Transverse colon (tissue), 4 donors: ENCODE data around the gene PRH1. TPM values are rescaled to one million over a fixed set of nuclear protein-coding genes. Genes with fewer than 3 reads are reported as not detected.

Experiments
- DNase-seq: peaks from one replicate; pipeline ENCODE4 v3.0.0-alpha.2; 2019
- H3K27ac ChIP-seq, 4 donors: fragments of 200-600 bp; sonication (generic); 2 replicates each; pipeline ENCODE4 v1.5.1; 2016 to 2018; ENCODE audit warnings: inconsistent platforms in 4 of 4
- H3K27me3 ChIP-seq: fragments of 200-600 bp; sonication (generic); 2 replicates; pipeline ENCODE4 v1.5.1; 2017; ENCODE audit warnings: inconsistent platforms
- H3K36me3 ChIP-seq, 4 donors: fragments of 200-600 bp; sonication (generic); 2 replicates each; pipeline ENCODE4 v1.5.1; 2017 to 2019; ENCODE audit warnings: inconsistent platforms in 4 of 4
- H3K4me1 ChIP-seq, 4 donors: fragments of 200-600 bp; sonication (generic); 2 replicates each; pipeline ENCODE4 v1.5.1; 2017 to 2020; ENCODE audit warnings: inconsistent platforms in 4 of 4
- H3K4me3 ChIP-seq, 4 donors: fragments of 200-600 bp; sonication (generic); 1 replicate in 1 of 4; 2 replicates in 3 of 4; pipeline versions ENCODE4 v1.5.1 to v1.6.1; 2017 to 2019; ENCODE audit warnings: inconsistent platforms in 4 of 4
- H3K9me3 ChIP-seq, 2 donors: fragments of 200-600 bp; sonication (generic); 2 replicates each; pipeline ENCODE4 v1.5.1; 2017 to 2019; ENCODE audit warnings: inconsistent platforms in 2 of 2
- EP300 ChIP-seq: sonication (generic); formaldehyde crosslinking; IDR thresholded peaks from one replicate; pipeline ENCODE4 v1.6.1; 2017; ENCODE audit warnings: antibody characterized with exemption, low read depth
- POLR2A ChIP-seq: fragments of 450-650 bp; IDR thresholded peaks from one replicate; pipeline ENCODE4 v1.6.1; 2016; ENCODE audit warnings: antibody characterized with exemption, mild to moderate bottlenecking, moderate library complexity
- POLR2AphosphoS5 ChIP-seq, 3 donors: sonication (generic); formaldehyde crosslinking; IDR thresholded peaks; one replicate each; pipeline ENCODE4 v1.6.1; 2016; ENCODE audit warnings: antibody characterized with exemption in 3 of 3
- WGBS, 2 donors: methylation state at CpG; one replicate each; pipeline ENCODE4 v1.1.5; 2018; ENCODE audit warnings: low coverage in 1 of 2; 5-methylcytosine and 5-hydroxymethylcytosine counted together
- in situ Hi-C, 4 donors: fragments of 200-750 bp; cut with MboI; loops; one replicate each; pipeline versions ENCODE4 v1.15.0 to v1.15.1; 2017; ENCODE audit warnings: low sequenced_read_pairs in 3 of 4, low pct_ligation_motif_present in 1 of 4, low pct_unique_long_range_greater_than_20kb in 1 of 4
- intact Hi-C: fragments of 100-400 bp; cut with DNase I; formaldehyde crosslinking; loops from one replicate; pipeline ENCODE4 v1.15.1; 2023; ENCODE audit warnings: low total_unique reads
- small RNA-seq, 4 donors: library from RNA; depleted of rRNA; stranded (forward); fragments of <200 nt; gene quantifications; one replicate each; pipeline ENCODE3, GENCODE V24; 2016
- total RNA-seq, 4 donors: library from RNA; depleted of rRNA; stranded (reverse); fragments of >200 nt; gene quantifications; one replicate each; pipeline ENCODE4 v1.1.0, GENCODE V29; 2016
- TF ChIP-seq, protein P1 (sequence below), 5 experiments: fragments of 200-600 bp in 3 of 5; fragments of 450-650 bp in 2 of 5; sonication (generic) in 3 of 5; IDR thresholded peaks; 1 replicate in 2 of 5; 2 replicates in 3 of 5; pipeline ENCODE4 v1.5.1; 2016 to 2017; ENCODE audit warnings: antibody characterized with exemption in 5 of 5, inconsistent platforms in 3 of 5, mild to moderate bottlenecking in 2 of 5, moderate library complexity in 1 of 5

PRH1 gene
- total RNA-seq, 4 donors from 2014 or later, result 4.8 to 64.8 (median 32.2) TPM

DNA sequence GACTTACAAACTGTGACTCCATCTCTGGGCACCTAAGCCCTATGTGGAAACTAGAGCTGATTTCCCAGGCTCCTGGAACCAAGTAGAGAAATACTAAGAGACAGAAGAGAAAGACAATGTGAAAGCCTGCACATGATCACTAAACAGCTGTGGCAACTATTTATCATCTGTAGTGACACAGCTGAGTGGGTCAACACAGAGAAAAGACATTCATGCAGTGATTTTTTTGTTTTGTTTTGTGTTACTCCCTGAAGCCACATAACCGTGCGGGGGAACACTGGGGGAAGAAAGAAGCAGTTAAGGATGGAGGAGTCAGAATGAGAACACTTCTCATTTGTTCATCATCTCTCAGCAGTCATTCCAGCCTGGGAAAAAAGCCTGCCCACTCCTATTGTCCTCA, 36.3 kb downstream of the PRH1 start:
- intact Hi-C loops, result no loop called here
- Histone ChIP-seq H3K36me3 (no peaks in the 10 kb centered on the region), H3K4me3 (no peak overlapping the region), H3K9me3 (no peaks in the 10 kb centered on the region), H3K27me3 (no peaks in the 10 kb centered on the region), H3K4me1 (no peaks in the 10 kb centered on the region), H3K27ac (no peak overlapping the region)
- TF ChIP-seq POLR2AphosphoS5 (IDR thresholded peaks at IDR 0.05), result no peak
- TF ChIP-seq, protein P1, sequence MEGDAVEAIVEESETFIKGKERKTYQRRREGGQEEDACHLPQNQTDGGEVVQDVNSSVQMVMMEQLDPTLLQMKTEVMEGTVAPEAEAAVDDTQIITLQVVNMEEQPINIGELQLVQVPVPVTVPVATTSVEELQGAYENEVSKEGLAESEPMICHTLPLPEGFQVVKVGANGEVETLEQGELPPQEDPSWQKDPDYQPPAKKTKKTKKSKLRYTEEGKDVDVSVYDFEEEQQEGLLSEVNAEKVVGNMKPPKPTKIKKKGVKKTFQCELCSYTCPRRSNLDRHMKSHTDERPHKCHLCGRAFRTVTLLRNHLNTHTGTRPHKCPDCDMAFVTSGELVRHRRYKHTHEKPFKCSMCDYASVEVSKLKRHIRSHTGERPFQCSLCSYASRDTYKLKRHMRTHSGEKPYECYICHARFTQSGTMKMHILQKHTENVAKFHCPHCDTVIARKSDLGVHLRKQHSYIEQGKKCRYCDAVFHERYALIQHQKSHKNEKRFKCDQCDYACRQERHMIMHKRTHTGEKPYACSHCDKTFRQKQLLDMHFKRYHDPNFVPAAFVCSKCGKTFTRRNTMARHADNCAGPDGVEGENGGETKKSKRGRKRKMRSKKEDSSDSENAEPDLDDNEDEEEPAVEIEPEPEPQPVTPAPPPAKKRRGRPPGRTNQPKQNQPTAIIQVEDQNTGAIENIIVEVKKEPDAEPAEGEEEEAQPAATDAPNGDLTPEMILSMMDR (IDR thresholded peaks at IDR 0.05), result no peak
- no peak for TF ChIP-seq POLR2A
- no peak for TF ChIP-seq EP300
- no peak for DNase-seq
- in situ Hi-C loops, result no loop called here
- WGBS, 2 donors, result 40 to 46% methylated on average over 2 of the region's 2 CpGs

DNA sequence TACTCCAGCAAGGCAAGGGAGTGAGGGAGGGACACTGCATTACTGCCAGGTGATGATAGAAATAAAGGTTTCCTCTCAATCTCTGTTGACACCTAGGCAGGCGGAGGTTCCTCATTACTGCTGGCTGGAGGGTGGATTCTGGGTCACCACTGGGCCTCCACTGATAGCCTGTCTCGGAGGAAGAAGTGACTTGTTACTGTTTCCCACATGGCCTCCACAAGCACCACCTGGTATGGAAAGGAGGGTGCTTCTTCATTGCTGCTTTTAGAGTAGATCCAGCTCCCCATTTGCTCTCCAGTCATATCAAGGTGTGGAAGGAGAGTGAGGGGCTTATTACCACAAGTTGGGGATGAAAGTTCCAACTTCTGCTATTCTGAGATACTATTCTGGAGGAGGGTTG, 41.2 kb downstream of the PRH1 start:
- TF ChIP-seq, protein P1 (IDR thresholded peaks at IDR 0.05), result no peak
- no peak for TF ChIP-seq POLR2AphosphoS5 (IDR thresholded peaks at IDR 0.05)
- no peak for TF ChIP-seq EP300
- no peak for TF ChIP-seq POLR2A
- Histone ChIP-seq H3K4me3 (no peak overlapping the region), H3K9me3 (no peaks in the 10 kb centered on the region), H3K27me3 (no peaks in the 10 kb centered on the region), H3K27ac (no peak overlapping the region), H3K36me3 (no peaks in the 10 kb centered on the region), H3K4me1 (no peaks in the 10 kb centered on the region)
- in situ Hi-C loops (no loop called here), intact Hi-C loops (no loop called here)
- DNase-seq, result no peak
- WGBS, 2 donors, result 88% methylated on average over 2 of the region's 2 CpGs; no CpG with 5 or more reads in 1 of the 2 donors

DNA sequence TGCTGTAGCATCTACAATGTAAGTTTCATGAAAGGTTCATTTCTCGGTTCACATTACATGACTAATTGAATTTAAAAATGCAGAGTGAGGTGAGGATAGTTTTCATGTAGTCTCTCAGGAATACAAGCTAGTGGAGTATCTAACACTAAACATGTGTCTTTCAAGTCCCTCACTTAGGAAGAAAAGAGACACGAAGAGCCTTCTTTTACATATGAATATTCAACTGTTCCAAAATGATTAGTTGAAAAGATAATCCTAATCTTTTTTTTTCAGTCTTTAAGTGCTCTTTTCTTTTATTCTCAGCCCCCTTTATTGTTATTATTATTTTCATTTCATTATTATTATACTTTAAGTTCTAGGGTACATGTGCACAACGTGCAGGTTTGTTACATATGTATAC, 45.6 kb downstream of the PRH1 start:
- Histone ChIP-seq H3K27ac (no peak overlapping the region), H3K4me3 (no peak overlapping the region), H3K9me3 (no peaks in the 10 kb centered on the region), H3K4me1 (no peaks in the 10 kb centered on the region), H3K27me3 (no peaks in the 10 kb centered on the region), H3K36me3 (no peaks in the 10 kb centered on the region)
- intact Hi-C loops, result no loop called here
- no peak for DNase-seq
- 93% methylated on average over 3 of the region's 3 CpGs for WGBS, 2 donors
- in situ Hi-C loops, result no loop called here
- TF ChIP-seq, protein P1 (IDR thresholded peaks at IDR 0.05), result no peak
- TF ChIP-seq EP300 (no peak), POLR2A (no peak), POLR2AphosphoS5 (IDR thresholded peaks at IDR 0.05) (no peak)

Small RNAs within 50 kb of the gene (small RNA-seq; reads per million reads assigned to genes)
- gene PRR4, result 0 to 0.28 (median 0) reads per million in 4 donors

Other genes with a start within 250 kb of the PRH1 start
- gene STYK1, start 210.2 kb downstream of the PRH1 start, total RNA-seq, result 10 to 100 TPM in 3 of 4 donors, 1 to 10 TPM in 1; 8.4 to 41.6 (median 19.2) TPM
- 100 to 1,000 TPM; 137 to 537 (median 236) TPM for gene YBX3, start 160.9 kb downstream of the PRH1 start, total RNA-seq
- gene TAS2R7, start 81.6 kb downstream of the PRH1 start, total RNA-seq, result not detected
- not detected for gene TAS2R8, start 77.0 kb downstream of the PRH1 start, total RNA-seq
- not detected for gene TAS2R9, start 74.1 kb downstream of the PRH1 start, total RNA-seq
- gene TAS2R10, start 57.9 kb downstream of the PRH1 start, total RNA-seq, result under 1 TPM in 1 of 4 donors, not detected in 3; 0.79 TPM
- 1 to 10 TPM in 2 of 4 donors, not detected in 2; 1.1 to 2.6 TPM for gene PRR4, start 34.8 kb downstream of the PRH1 start, total RNA-seq
- gene TAS2R13, start 25.3 kb upstream of the PRH1 start, total RNA-seq, result 1 to 10 TPM in 2 of 4 donors, not detected in 2; 1.5 to 6.2 TPM
- gene PRH2, start 45.0 kb upstream of the PRH1 start, total RNA-seq, result not detected
- gene TAS2R14, start 55.0 kb upstream of the PRH1 start, total RNA-seq, result 1 to 10 TPM in 3 of 4 donors, not detected in 1; 1.5 to 5.1 (median 3.8) TPM
- gene TAS2R50, start 102.7 kb upstream of the PRH1 start, total RNA-seq, result 1 to 10 TPM in 3 of 4 donors, not detected in 1; 4.1 to 7.1 (median 4.9) TPM
- gene TAS2R20, start 114.0 kb upstream of the PRH1 start, total RNA-seq, result 1 to 10 TPM in 3 of 4 donors, not detected in 1; 2.6 to 6.0 (median 5.6) TPM
- gene TAS2R19, start 138.4 kb upstream of the PRH1 start, total RNA-seq, result 1 to 10 TPM; 1.4 to 9.2 (median 5.0) TPM
- 10 to 100 TPM in 3 of 4 donors, 1 to 10 TPM in 1; 4.5 to 27.5 (median 15.0) TPM for gene TAS2R31, start 147.2 kb upstream of the PRH1 start, total RNA-seq
- 1 to 10 TPM in 2 of 4 donors, not detected in 2; 2.4 to 3.8 TPM for gene TAS2R46, start 178.0 kb upstream of the PRH1 start, total RNA-seq
- gene TAS2R43, start 208.1 kb upstream of the PRH1 start, total RNA-seq, result 1 to 10 TPM in 3 of 4 donors, not detected in 1; 2.5 to 5.6 (median 5.1) TPM